CD4-positive, alpha-beta T cell (primary cell): Measurements from ENCODE around the gene FAM76B. TPM values are rescaled to one million over a fixed set of nuclear protein-coding genes. Genes with fewer than 3 reads are reported as not detected.

Source experiments
- ATAC-seq: fragments of 200-7000 bp; cut with Tn5 transposase; one replicate; pipeline ENCODE4 v1.10.0; 2022; ENCODE audit warnings: mild to moderate bottlenecking; ENCODE audit not compliant: poor library complexity
- CTCF ChIA-PET: fragments of 350-600 bp; sonication (Branson Sonifier 250); formaldehyde crosslinking; loops from one replicate; lab custom pipeline; 2021; ENCODE audit warnings: antibody characterized with exemption, inconsistent platforms; lab: Charles Lee
- POLR2A ChIA-PET: fragments of 350-600 bp; sonication (Branson Sonifier 250); formaldehyde crosslinking; loops from one replicate; lab custom pipeline; 2021; ENCODE audit warnings: antibody characterized with exemption, inconsistent platforms; lab: Charles Lee
- DNase-seq, 14 experiments: peaks; one replicate each; pipeline ENCODE4 v3.0.0-alpha.2; 2013 to 2020; ENCODE audit warnings: mixed read lengths in 2 of 14
- H3K27ac ChIP-seq, 2 donors: one replicate each; pipeline versions ENCODE4 v1.5.1 to v1.7.0; 2013; ENCODE audit warnings: low read length in 2 of 2, low read depth in 1 of 2, mild to moderate bottlenecking in 1 of 2
- H3K27me3 ChIP-seq, 2 experiments: 1 replicate in 1 of 2; 2 replicates in 1 of 2; pipeline versions ENCODE4 v1.6.1 to v1.7.0; 2013; ENCODE audit warnings: low read length in 2 of 2, control low read depth in 1 of 2, mild to moderate bottlenecking in 1 of 2, moderate library complexity in 1 of 2; ENCODE audit not compliant: insufficient read depth in 2 of 2, control insufficient read depth in 1 of 2
- H3K36me3 ChIP-seq: one replicate; pipeline ENCODE4 v1.6.1; 2013; ENCODE audit warnings: low read length, control low read depth; ENCODE audit not compliant: insufficient read depth
- H3K4me1 ChIP-seq: one replicate; pipeline ENCODE4 v1.6.1; 2013; ENCODE audit warnings: low read length, control low read depth; ENCODE audit not compliant: insufficient read depth
- H3K4me3 ChIP-seq: one replicate; pipeline ENCODE4 v1.5.1; 2013; ENCODE audit warnings: mild to moderate bottlenecking, low read length, moderate library complexity
- H3K9me3 ChIP-seq, 2 experiments: 1 replicate in 1 of 2; 2 replicates in 1 of 2; pipeline versions ENCODE4 v1.6.1 to v1.7.0; 2013; ENCODE audit warnings: low read length in 2 of 2, mild to moderate bottlenecking in 2 of 2, control low read depth in 1 of 2, moderate library complexity in 1 of 2; ENCODE audit not compliant: control insufficient read depth in 1 of 2, insufficient read depth in 1 of 2
- H3K27ac Mint-ChIP-seq: one replicate; pipeline ENCODE4 v1.8.0; 2020; ENCODE audit warnings: mixed read lengths
- H3K27me3 Mint-ChIP-seq: one replicate; pipeline ENCODE4 v1.8.0; 2021; ENCODE audit warnings: mixed read lengths
- H3K36me3 Mint-ChIP-seq: one replicate; pipeline ENCODE4 v1.8.0; 2021; ENCODE audit warnings: low read depth, mixed read lengths
- H3K4me1 Mint-ChIP-seq: one replicate; pipeline ENCODE4 v1.8.0; 2021; ENCODE audit warnings: low read depth, mixed read lengths
- H3K4me3 Mint-ChIP-seq: one replicate; pipeline ENCODE4 v1.8.0; 2020; ENCODE audit warnings: mild to moderate bottlenecking, mixed read lengths
- H3K9me3 Mint-ChIP-seq: one replicate; pipeline ENCODE4 v1.8.0; 2020; ENCODE audit warnings: mixed read lengths
- intact Hi-C, 2 experiments: fragments of 100-400 bp; cut with DNase I in 1 of 2; cut with micrococcal nuclease in 1 of 2; formaldehyde crosslinking; loops; one replicate each; pipeline versions ENCODE4 v1.15.1 to v1.9.0; 2023 to 2025; cut with DNase I, micrococcal nuclease
- total RNA-seq, 174 experiments: library from RNA in 2 of 174; stranded (reverse) in 2 of 174; gene quantifications; one replicate each; pipeline ENCODE4 v1.2.3 and lab custom pipeline; 2021 to 2026
- TF ChIP-seq, protein P1 (sequence below): fragments of 200-600 bp; IDR thresholded peaks from one replicate; pipeline ENCODE4 v1.8.0; 2022; ENCODE audit warnings: antibody characterized with exemption, mild to moderate bottlenecking

Gene FAM76B
- total RNA-seq, 2 experiments from 2014 or later: 95.1 to 101 TPM

GRCh38 chr11:95792200-95792599 lies 2.6 kb upstream of the FAM76B start:
- intact Hi-C loops: loop anchor here (2.0 to 10.0 kb wide), 7 partner anchors 220 to 1277 kb away; partner anchors contain the start of genes JRKL (in 2 of the 2), C11orf97 (in 1 of the 2), FUT4 (in 1 of the 2) and SRSF8 (in 1 of the 2)
- ChIA-PET POLR2A (interaction anchor here (1.3 to 5.2 kb wide), 5 partner anchors 561 to 819 kb away, joined by 3 to 145 read pairs (median 76); partner anchors contain the start of genes CWC15, ENDOD1, KDM4D and SESN3), CTCF (interaction anchor here (1.4 to 1.9 kb wide), 3 partner anchors 12 to 725 kb away, joined by 3 to 7 read pairs (median 5); partner anchors contain the start of gene SRSF8)
- ATAC-seq (no peak), DNase-seq (no peak)
- H3K27ac ChIP-seq: no peak overlapping the region
- Mint-ChIP-seq H3K27me3 (no peaks in the 10 kb centered on the region), H3K27ac (peak overlapping the region; percentile 100), H3K36me3 (peaks cover 38% of the 10 kb centered on the region), H3K4me3 (peak overlapping the region; percentile 96), H3K4me1 (peaks cover 64% of the 10 kb centered on the region), H3K9me3 (no peaks in the 10 kb centered on the region)
- no peak overlapping the region for H3K4me3 ChIP-seq
- no peaks in the 10 kb centered on the region for H3K9me3 ChIP-seq
- TF ChIP-seq, protein P1, sequence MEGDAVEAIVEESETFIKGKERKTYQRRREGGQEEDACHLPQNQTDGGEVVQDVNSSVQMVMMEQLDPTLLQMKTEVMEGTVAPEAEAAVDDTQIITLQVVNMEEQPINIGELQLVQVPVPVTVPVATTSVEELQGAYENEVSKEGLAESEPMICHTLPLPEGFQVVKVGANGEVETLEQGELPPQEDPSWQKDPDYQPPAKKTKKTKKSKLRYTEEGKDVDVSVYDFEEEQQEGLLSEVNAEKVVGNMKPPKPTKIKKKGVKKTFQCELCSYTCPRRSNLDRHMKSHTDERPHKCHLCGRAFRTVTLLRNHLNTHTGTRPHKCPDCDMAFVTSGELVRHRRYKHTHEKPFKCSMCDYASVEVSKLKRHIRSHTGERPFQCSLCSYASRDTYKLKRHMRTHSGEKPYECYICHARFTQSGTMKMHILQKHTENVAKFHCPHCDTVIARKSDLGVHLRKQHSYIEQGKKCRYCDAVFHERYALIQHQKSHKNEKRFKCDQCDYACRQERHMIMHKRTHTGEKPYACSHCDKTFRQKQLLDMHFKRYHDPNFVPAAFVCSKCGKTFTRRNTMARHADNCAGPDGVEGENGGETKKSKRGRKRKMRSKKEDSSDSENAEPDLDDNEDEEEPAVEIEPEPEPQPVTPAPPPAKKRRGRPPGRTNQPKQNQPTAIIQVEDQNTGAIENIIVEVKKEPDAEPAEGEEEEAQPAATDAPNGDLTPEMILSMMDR: no peak
- H3K4me1 ChIP-seq: peaks cover 24% of the 10 kb centered on the region
- H3K27me3 ChIP-seq: no peaks in the 10 kb centered on the region
- H3K36me3 ChIP-seq: peaks cover 2% of the 10 kb centered on the region

- no peaks in the 10 kb centered on the region for H3K27me3 Mint-ChIP-seq
- TF ChIP-seq, protein P1: no peak
- no peaks in the 10 kb centered on the region for H3K9me3 Mint-ChIP-seq
- Histone ChIP-seq H3K36me3 (peaks cover 4% of the 10 kb centered on the region), H3K4me3 (peak overlapping the region; percentile 93), H3K9me3 (no peaks in the 10 kb centered on the region), H3K27ac (no peak overlapping the region), H3K27me3 (no peaks in the 10 kb centered on the region), H3K4me1 (peaks cover 24% of the 10 kb centered on the region)
- DNase-seq (no peak), ATAC-seq (no peak)
- H3K4me3 Mint-ChIP-seq: peak overlapping the region; percentile 96
- intact Hi-C loops: loop anchor here (2.0 to 10.0 kb wide), 8 partner anchors 221 to 1277 kb away; partner anchors contain the start of genes JRKL (in 2 of the 2), C11orf97 (in 1 of the 2), FUT4 (in 1 of the 2) and SRSF8 (in 1 of the 2)
- peak overlapping the region; percentile 100 for H3K27ac Mint-ChIP-seq
- peaks cover 63% of the 10 kb centered on the region for H3K4me1 Mint-ChIP-seq
- POLR2A ChIA-PET: interaction anchor here (0.6 to 5.2 kb wide), 7 partner anchors 8 to 818 kb away, joined by 3 to 145 read pairs (median 52); partner anchors contain the start of genes CWC15, ENDOD1, KDM4D and SESN3
- H3K36me3 Mint-ChIP-seq: peaks cover 41% of the 10 kb centered on the region
- CTCF ChIA-PET: interaction anchor here (1.9 kb wide), 1 partner anchor 725 kb away, joined by 7 read pairs; the partner anchor contains the start of gene SRSF8
Observed at GRCh38 chr11:95791709-95792033, 2.1 kb upstream of the FAM76B start.

DNA sequence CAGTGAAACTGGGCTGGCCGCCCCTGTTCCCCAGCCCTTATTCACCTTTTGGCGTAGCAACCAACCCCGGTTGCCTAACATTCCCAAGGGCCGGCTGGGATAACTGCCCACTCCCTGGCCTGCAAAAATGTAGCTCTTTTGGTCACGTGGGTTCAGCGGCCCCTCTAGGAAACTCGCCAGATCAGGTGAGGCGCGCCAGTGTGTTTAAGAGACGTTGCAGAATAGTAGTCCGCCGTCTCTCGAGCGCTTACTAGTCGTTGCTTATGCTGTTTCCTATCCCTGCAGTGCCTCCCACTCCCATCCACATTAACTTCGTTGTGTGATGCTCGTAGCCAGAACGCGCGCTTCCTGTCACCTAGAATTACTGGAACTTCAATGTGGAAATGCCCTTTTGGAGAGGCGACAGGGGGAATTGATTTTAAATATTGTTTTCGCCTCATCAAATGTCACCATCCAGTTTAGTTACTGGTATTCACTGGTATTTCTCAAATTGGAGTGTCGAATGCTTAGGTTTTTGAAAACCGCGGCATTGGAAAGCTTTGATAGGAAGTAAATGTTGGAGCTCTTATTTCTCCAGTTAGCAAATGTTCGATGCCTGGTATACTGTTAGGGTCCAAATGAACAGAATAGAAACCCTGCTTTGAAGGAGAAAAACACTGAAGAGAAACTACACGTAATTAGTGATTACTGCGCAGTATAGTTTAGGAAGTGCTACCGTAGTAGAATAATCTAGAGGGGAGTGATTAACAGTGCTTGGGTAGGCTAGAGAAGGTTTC lies 1.5 kb upstream of the FAM76B start:
- Histone ChIP-seq H3K4me3 (peak overlapping the region; percentile 93), H3K27ac (peak overlapping the region; percentile 99 to 100), H3K9me3 (no peaks in the 10 kb centered on the region), H3K4me1 (peaks cover 24% of the 10 kb centered on the region), H3K27me3 (no peaks in the 10 kb centered on the region), H3K36me3 (peaks cover 10% of the 10 kb centered on the region)
- ChIA-PET CTCF (interaction anchor here (1.2 to 1.6 kb wide), 4 partner anchors 637 to 1168 kb away, joined by 3 to 4 read pairs (median 3); partner anchors contain the start of genes CWC15 and KDM4D), POLR2A (interaction anchor here (0.6 to 5.2 kb wide), 34 partner anchors 9 to 1662 kb away, joined by 3 to 145 read pairs (median 10); partner anchors contain the start of genes CCDC82, CWC15, ENDOD1 and FUT4)
- ATAC-seq (no peak), DNase-seq (peak; percentile 8 to 70 (median 44))
- Mint-ChIP-seq H3K27ac (peak overlapping the region; percentile 100), H3K4me1 (peaks cover 60% of the 10 kb centered on the region), H3K27me3 (no peaks in the 10 kb centered on the region), H3K9me3 (no peaks in the 10 kb centered on the region), H3K36me3 (peaks cover 47% of the 10 kb centered on the region), H3K4me3 (peak overlapping the region; percentile 96)
- intact Hi-C loops: loop anchor here (1.0 to 10.0 kb wide), 8 partner anchors 221 to 1276 kb away; partner anchors contain the start of genes C11orf97 (in 1 of the 2), FUT4 (in 1 of the 2), JRKL (in 1 of the 2) and SRSF8 (in 1 of the 2)
- TF ChIP-seq, protein P1: no peak
